Endothelial cell of umbilical vein (primary cell): ENCODE measurements around the gene OR2C3. TPM values are rescaled to one million over a fixed set of nuclear protein-coding genes. Genes with fewer than 3 reads are reported as not detected.

ENCODE experiments used
- BruUV-seq: library from RNA; stranded (reverse); fragments of 400-500 nt; replicated peaks from 2 replicates; lab custom pipeline; 2021; lab: Mats Ljungman, UMichigan
- CTCF ChIA-PET: fragments of 300-600, 350-600 bp; sonication (Branson Sonifier 250); formaldehyde crosslinking; loops from one replicate; lab custom pipeline; 2021; ENCODE audit warnings: antibody characterized with exemption, inconsistent platforms; lab: Charles Lee
- POLR2A ChIA-PET: fragments of 300-600, 350-600 bp; sonication (Branson Sonifier 250); formaldehyde crosslinking; loops from one replicate; lab custom pipeline; 2021; ENCODE audit warnings: antibody characterized with exemption, inconsistent platforms; lab: Charles Lee
- DNase-seq: peaks from one replicate; pipeline ENCODE4 v3.0.0-alpha.2; 2011; ENCODE audit warnings: low read depth, low spot score
- FAIRE-seq: peaks from 2 replicates; lab custom pipeline; 2011; peaks lifted over from hg19 to GRCh38; lab: Jason Lieb, UNC
- H2AFZ ChIP-seq: 2 replicates; pipeline ENCODE4 v1.6.0; 2012; ENCODE audit warnings: low read depth, low read length, control low read depth, inconsistent platforms
- H3K27ac ChIP-seq: 2 replicates; pipeline ENCODE4 v1.5.1; 2011; ENCODE audit warnings: low read depth, mild to moderate bottlenecking, control low read depth, low read length, moderate library complexity; ENCODE audit not compliant: insufficient read depth
- H3K27me3 ChIP-seq, 2 experiments: 2 replicates each; pipeline versions ENCODE4 v1.6.0 to v1.6.1; 2011; ENCODE audit warnings: low read length in 2 of 2, mixed read lengths in 1 of 2; ENCODE audit not compliant: control insufficient read depth in 2 of 2, insufficient read depth in 2 of 2
- H3K36me3 ChIP-seq, 2 experiments: 2 replicates in 1 of 2; 3 replicates in 1 of 2; pipeline ENCODE4 v1.5.1; 2011; ENCODE audit warnings: low read length in 2 of 2, mild to moderate bottlenecking in 1 of 2, moderate library complexity in 1 of 2; ENCODE audit not compliant: control insufficient read depth in 2 of 2, insufficient read depth in 2 of 2; ENCODE audit errors: extremely low read depth in 1 of 2
- H3K4me1 ChIP-seq: 3 replicates; pipeline ENCODE4 v1.5.1; 2011; ENCODE audit warnings: mild to moderate bottlenecking, low read length; ENCODE audit not compliant: control insufficient read depth, insufficient read depth; ENCODE audit errors: extremely low read depth
- H3K4me2 ChIP-seq: 2 replicates; pipeline ENCODE4 v1.6.1; 2011; ENCODE audit warnings: low read length, control low read depth, mixed read lengths; ENCODE audit not compliant: insufficient read depth
- H3K4me3 ChIP-seq, 3 experiments: fragments of 200-600 bp in 1 of 3; sonication (generic), shearing (Covaris generic) in 1 of 3; replicated peaks in 1 of 3; 2 replicates each; pipeline ENCODE4 v1.5.1; 2011 to 2016; ENCODE audit warnings: control low read depth in 3 of 3, low read length in 3 of 3, mild to moderate bottlenecking in 2 of 3, inconsistent platforms in 1 of 3, low read depth in 1 of 3, moderate library complexity in 1 of 3; ENCODE audit not compliant: insufficient read depth in 1 of 3
- H3K79me2 ChIP-seq: 2 replicates; pipeline ENCODE4 v1.6.0; 2012; ENCODE audit warnings: low read length, inconsistent platforms; ENCODE audit not compliant: control insufficient read depth, insufficient read depth
- H3K9ac ChIP-seq: replicated peaks from 2 replicates; pipeline ENCODE3; 2011; ENCODE audit warnings: low read length, control low read depth; ENCODE audit not compliant: insufficient read depth; ENCODE audit errors: extremely low read depth
- H3K9me1 ChIP-seq: replicated peaks from 3 replicates; pipeline ENCODE4 v1.6.0; 2011; ENCODE audit warnings: mild to moderate bottlenecking, low read length; ENCODE audit not compliant: control insufficient read depth, insufficient read depth; ENCODE audit errors: extremely low read depth
- H3K9me3 ChIP-seq: replicated peaks from 2 replicates; pipeline ENCODE4 v1.5.1; 2012; ENCODE audit warnings: low read length, inconsistent platforms; ENCODE audit not compliant: control insufficient read depth, insufficient read depth
- H4K20me1 ChIP-seq: replicated peaks from 2 replicates; pipeline ENCODE3; 2011; ENCODE audit warnings: mild to moderate bottlenecking, low read length; ENCODE audit not compliant: control insufficient read depth, insufficient read depth; ENCODE audit errors: extremely low read depth
- EZH2 ChIP-seq: IDR thresholded peaks from 2 replicates; pipeline ENCODE4 v1.6.1; 2012; ENCODE audit warnings: borderline replicate concordance, low read depth, mild to moderate bottlenecking, moderate library complexity, low read length, inconsistent platforms; ENCODE audit not compliant: severe bottlenecking
- FOS ChIP-seq: IDR thresholded peaks from 2 replicates; pipeline ENCODE4 v1.6.1; 2011; ENCODE audit warnings: mild to moderate bottlenecking, low read length, moderate library complexity, borderline replicate concordance; ENCODE audit not compliant: insufficient read depth
- GATA2 ChIP-seq: IDR thresholded peaks from 2 replicates; pipeline ENCODE4 v1.7.0; 2011; ENCODE audit warnings: low read depth, mild to moderate bottlenecking, moderate library complexity, mixed read lengths, low read length; ENCODE audit not compliant: insufficient read length, insufficient read depth
- JUN ChIP-seq: IDR thresholded peaks from 2 replicates; pipeline ENCODE4 v1.6.1; 2011; ENCODE audit warnings: borderline replicate concordance, low read depth; ENCODE audit not compliant: insufficient read length, insufficient read depth
- MYC ChIP-seq: IDR thresholded peaks from one replicate; pipeline ENCODE4 v1.6.1; 2011; ENCODE audit warnings: mild to moderate bottlenecking, low read depth, low read length
- POLR2A ChIP-seq: IDR thresholded peaks from 2 replicates; pipeline ENCODE4 v1.6.1; 2012; ENCODE audit warnings: low read depth, mild to moderate bottlenecking, control low read depth, low read length
- dilution Hi-C: fragments of 300-500 bp; cut with MboI; formaldehyde crosslinking; loops from one replicate; pipeline ENCODE4 v1.15.0; 2019; ENCODE audit warnings: low sequenced_read_pairs; ENCODE audit not compliant: extremely low pct_ligation_motif_present
- intact Hi-C: fragments of 100-400 bp; cut with micrococcal nuclease; formaldehyde crosslinking; loops from one replicate; pipeline ENCODE4 v1.10.0; 2022
- polyA plus RNA-seq, 4 experiments: library from polyadenylated mRNA; depleted of rRNA in 3 of 4; stranded (reverse) in 3 of 4; unstranded in 1 of 4; fragments of >200 nt; gene quantifications; 2 replicates each; pipeline versions ENCODE4 v1.2.1 to v1.2.3, GENCODE V29; 2011 to 2012; ENCODE audit warnings: missing spikeins in 1 of 4
- total RNA-seq: library from RNA; stranded (reverse); gene quantifications from 2 replicates; pipeline ENCODE4 v1.2.3, GENCODE V29; 2021
- TF ChIP-seq, protein P1 (sequence below): IDR thresholded peaks from 2 replicates; pipeline ENCODE4 v1.6.1; 2011; ENCODE audit not compliant: insufficient read depth, insufficient read length
- TF ChIP-seq, protein P2 (sequence below), 2 donors: IDR thresholded peaks; 1 replicate in 1 of 2; 2 replicates in 1 of 2; pipeline ENCODE4 v1.5.1; 2011; ENCODE audit warnings: low read length in 2 of 2, mild to moderate bottlenecking in 2 of 2, moderate library complexity in 2 of 2, control low read depth in 1 of 2, inconsistent platforms in 1 of 2, low read depth in 1 of 2; ENCODE audit not compliant: insufficient read depth in 1 of 2; ENCODE audit errors: extremely low read depth in 1 of 2

The OR2C3 gene
- total and polyA plus RNA-seq, 2 donors (not counting 3 experiments of a cell fraction or from before 2014, with no cell fraction given), result not detected

DNA sequence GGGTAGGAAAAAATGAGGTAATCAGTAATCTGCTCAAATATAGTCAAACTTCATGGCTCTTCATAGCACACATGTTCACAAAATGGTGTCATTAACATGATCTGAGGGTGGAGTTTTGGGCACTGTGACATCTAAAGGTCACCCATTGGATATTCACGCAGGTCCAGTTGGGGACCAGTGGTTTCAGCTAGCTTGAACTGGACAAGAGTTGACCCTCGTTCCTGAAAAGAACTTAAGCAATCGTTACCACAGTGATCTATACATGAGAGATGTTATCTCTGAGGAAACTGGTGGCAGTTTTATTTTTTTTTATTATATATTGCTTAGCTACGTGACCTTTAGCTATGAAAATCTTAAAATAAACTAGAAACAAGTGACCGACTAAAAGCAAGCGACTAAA is 3.0 kb upstream of the OR2C3 start:
- peaks cover 2% of the 10 kb centered on the region for H3K9me3 ChIP-seq
- TF ChIP-seq FOS, result no peak
- TF ChIP-seq MYC, result no peak
- TF ChIP-seq POLR2A, result no peak
- TF ChIP-seq, protein P1, sequence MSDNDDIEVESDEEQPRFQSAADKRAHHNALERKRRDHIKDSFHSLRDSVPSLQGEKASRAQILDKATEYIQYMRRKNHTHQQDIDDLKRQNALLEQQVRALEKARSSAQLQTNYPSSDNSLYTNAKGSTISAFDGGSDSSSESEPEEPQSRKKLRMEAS, result no peak
- no peak for TF ChIP-seq GATA2
- TF ChIP-seq JUN, result no peak
- TF ChIP-seq, protein P2, sequence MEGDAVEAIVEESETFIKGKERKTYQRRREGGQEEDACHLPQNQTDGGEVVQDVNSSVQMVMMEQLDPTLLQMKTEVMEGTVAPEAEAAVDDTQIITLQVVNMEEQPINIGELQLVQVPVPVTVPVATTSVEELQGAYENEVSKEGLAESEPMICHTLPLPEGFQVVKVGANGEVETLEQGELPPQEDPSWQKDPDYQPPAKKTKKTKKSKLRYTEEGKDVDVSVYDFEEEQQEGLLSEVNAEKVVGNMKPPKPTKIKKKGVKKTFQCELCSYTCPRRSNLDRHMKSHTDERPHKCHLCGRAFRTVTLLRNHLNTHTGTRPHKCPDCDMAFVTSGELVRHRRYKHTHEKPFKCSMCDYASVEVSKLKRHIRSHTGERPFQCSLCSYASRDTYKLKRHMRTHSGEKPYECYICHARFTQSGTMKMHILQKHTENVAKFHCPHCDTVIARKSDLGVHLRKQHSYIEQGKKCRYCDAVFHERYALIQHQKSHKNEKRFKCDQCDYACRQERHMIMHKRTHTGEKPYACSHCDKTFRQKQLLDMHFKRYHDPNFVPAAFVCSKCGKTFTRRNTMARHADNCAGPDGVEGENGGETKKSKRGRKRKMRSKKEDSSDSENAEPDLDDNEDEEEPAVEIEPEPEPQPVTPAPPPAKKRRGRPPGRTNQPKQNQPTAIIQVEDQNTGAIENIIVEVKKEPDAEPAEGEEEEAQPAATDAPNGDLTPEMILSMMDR (IDR thresholded peaks at IDR 0.05; ENCODE audit: extremely low read depth in 1 of 2, insufficient read depth in 1 of 2, low read depth in 1 of 2, low read length in 2 of 2), result no peak
- no peak for TF ChIP-seq EZH2
- ChIA-PET POLR2A (no interaction called here), CTCF (no interaction called here)
- intact Hi-C loops, result no loop called here
- no peak overlapping the region for H3K9ac ChIP-seq
- no TSS peak for BruUV-seq
- no peak overlapping the region for H3K4me3 ChIP-seq
- no peak overlapping the region for H2AFZ ChIP-seq
- no peak for DNase-seq
- no peaks in the 10 kb centered on the region for H3K79me2 ChIP-seq
- H3K9me1 ChIP-seq, result no peaks in the 10 kb centered on the region
- dilution Hi-C loops, result no loop called here
- H3K36me3 ChIP-seq, result no peaks in the 10 kb centered on the region
- no peak overlapping the region for H3K4me2 ChIP-seq
- no peak for FAIRE-seq
- no peaks in the 10 kb centered on the region for H3K4me1 ChIP-seq
- H3K27me3 ChIP-seq, result no peaks in the 10 kb centered on the region
- no peaks in the 10 kb centered on the region for H4K20me1 ChIP-seq
- no peak overlapping the region for H3K27ac ChIP-seq
